Hematopoietic multipotent progenitor cell treated with erythropoietin and hydrocortisone succinate and interleukin-3 and kit ligand, for 4 days (in vitro differentiated cells): Measurements from ENCODE around the gene DMAC2.
"Not testable (repeated sequence)": the region's sequence is repeated elsewhere in the genome, so short reads cannot be mapped to it uniquely, and the experiment has no call there.

Experiments
- DNase-seq: peaks from one replicate; pipeline ENCODE4 v3.0.0-alpha.2; 2015

DMAC2 gene

DNA sequence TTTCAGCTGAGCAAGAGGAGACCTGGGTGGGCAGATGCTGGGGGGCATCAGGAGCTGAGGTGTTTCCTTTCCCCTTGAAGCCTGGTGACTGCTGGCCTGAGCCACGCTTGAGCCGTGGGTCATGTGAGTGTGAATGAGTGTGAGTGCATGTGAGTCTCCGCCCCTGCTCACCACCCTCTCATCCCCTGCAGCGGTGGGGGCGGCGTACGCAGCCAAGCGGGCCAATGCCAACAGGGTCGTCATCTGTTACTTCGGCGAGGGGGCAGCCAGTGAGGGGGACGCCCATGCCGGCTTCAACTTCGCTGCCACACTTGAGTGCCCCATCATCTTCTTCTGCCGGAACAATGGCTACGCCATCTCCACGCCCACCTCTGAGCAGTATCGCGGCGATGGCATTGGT is 17.7 kb downstream of the DMAC2 start:
- no peak for DNase-seq

DNA sequence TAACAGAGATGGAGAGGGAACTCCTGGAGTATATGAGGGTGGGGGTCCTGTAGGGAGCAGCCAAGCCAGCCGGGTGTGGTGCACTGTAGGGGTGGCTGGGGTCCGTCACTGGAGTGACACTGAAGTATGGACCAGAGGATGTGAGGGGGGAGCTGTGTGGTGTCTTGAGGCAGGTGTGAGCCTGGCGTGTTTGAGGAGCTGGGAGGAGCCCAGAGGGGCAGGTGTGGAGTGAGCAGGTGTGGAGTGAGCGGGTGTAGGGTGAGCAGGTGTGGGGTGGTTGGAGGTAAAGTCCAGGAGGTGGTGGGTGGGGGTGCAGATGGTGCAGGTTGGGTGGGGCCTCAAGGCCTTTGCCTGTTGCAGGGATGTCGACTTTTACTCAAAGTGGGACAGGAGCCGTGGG is 18.4 kb downstream of the DMAC2 start:
- no peak for DNase-seq

DNA sequence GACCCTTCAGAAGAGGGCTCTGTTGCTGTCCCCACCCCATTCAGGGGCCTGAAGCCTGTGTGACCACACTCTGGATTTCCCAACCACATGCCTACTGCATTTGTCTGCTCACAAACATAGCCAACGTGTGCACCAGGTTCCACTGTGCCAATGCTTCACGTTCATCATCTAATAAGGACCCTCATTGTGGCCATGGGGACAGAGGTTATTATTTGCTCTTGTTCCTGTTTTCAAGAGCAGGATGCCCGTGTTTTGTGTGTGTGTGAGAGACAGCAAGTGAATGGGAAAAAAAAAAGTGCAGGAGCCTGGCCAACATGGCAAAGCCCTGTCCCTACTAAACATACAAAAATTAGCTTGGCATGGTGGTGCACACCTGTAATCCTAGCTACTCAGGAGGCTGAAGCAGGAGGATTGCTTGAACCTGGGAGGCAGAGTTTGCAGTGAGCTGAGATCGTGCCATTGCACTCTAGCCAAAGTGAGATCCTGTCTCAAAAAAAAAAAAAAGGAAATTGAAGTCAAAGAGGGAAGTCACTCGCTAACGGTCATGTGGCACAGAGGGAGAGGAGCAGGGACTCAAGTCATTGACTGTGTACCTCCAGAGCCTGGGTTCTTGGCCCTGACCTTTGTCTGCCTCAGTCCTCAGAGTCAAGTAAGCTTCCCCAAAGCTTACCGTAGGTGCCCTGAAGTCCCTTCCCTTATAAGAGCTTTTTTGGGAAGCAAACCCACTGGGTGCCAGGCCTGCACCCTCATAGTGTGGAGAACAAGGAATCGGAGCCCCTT is 19.4 kb downstream of the DMAC2 start:
- DNase-seq: peak; percentile 84

DNA sequence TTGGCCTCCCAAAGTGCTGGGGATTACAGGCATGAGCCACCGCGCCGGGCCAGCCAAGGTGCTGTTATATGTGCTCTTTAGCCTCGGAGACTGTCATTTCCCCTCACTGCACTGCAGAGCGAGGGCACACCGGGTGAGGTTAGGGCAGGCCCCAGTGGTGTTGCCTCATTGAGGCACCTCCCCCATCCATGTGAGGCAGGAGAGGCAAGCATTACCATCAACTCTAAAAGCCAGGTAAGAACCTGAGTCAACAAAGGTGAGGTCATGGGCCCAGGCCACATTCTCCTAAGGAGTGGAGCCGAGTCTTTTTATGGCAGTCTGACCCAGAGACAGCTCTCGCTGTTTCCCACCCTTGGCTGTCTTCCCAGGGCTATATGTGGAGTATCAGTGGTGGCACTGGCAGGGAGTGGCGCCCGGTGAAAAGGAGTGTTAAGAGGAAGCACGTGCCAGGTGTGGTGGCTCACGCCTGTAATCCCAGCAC is 23.5 kb downstream of the DMAC2 start:
- no peak for DNase-seq

DNA sequence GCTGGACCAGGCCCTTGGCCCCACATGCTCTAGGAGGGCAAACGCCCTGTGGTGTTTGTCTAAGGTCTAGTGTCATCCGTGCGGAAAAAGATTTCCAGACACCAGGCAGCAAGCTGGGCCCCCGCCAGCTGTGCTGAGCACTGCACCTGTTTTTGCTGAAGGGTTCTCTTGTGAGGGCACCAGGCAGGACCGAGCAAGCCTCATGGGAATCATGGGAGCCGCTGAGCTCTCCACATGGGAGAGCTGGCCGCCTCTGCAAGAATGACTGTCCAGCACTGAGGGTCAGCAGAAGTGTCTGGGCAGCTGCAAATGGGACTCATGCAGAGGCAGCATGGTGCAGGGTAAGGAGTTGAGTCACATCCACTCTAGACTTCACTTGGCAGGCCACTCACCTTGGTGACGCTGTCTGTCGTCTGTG is 24.5 kb downstream of the DMAC2 start:
- DNase-seq: no peak

DNA sequence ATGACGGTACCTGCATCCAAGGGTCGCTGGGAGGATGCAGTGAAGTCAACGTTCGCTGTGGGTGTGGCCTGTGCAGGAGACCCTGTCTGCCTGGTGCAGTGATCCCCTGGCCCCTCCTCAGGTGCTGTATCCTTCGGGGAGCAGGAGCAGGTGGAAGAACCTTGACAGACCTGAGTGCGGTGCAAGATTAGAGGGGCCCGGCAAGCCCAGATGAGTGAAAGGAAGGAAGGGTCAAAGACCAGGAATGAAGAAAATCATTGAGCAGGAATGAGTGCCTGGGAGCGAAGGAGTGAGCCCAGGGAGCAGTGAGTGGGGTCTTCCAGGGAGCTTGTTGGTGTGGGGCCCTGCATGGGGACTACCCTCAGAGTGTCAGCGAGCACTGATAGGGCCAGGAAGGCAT is 25.3 kb downstream of the DMAC2 start:
- no peak for DNase-seq

DNA sequence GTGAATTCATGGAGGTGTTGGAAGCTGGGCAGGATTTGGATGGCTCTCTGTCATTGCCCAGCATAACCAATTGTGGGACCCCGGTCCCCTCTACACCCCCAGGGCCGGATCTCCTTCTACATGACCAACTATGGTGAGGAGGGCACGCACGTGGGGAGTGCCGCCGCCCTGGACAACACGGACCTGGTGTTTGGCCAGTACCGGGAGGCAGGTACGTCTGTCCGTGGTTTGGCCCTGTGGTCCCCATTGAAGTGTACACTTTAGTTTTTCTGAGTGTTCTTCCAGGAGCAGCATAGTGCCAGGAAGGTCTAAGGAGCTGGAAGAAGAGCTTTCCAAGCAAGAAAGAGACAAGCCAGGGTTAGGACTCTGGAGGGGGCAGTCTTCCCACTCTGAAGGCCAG is 25.8 kb downstream of the DMAC2 start:
- DNase-seq: no peak

DNA sequence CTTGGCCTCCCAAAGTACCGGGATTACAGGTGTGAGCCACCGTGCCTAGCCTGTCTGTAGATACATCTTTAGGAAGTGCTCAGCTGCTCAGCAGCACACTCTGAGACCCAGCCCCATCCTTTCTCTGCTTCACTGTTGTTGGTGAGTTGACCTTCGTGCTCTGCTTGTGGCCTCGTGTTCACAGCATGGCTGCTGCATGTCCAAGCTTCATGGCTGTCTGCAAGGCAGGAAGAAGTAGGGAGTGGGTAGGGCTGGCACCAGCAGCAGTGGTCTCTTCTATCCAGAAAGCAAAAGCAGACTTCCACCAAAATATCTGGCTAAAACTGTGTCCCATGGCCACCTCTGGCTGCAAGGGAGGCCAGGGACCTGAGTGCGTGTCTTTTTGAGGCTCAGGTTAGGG is 26.8 kb downstream of the DMAC2 start:
- no peak for DNase-seq

DNA sequence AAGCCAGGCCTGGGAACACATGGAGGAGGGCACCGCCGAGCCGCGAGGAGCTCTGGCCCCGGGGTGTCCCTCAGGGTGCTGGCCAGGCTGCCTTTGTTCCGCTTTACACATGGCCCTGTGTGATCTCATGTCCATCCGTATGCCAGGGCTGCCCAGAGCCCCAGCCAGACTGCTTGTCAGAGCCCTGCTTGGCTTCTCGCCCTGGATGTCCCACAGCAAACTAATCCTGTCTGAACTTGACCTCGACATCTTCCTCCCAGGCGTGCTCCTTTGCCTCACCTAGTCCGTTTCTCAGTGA is 27.8 kb downstream of the DMAC2 start:
- DNase-seq: no peak

DNA sequence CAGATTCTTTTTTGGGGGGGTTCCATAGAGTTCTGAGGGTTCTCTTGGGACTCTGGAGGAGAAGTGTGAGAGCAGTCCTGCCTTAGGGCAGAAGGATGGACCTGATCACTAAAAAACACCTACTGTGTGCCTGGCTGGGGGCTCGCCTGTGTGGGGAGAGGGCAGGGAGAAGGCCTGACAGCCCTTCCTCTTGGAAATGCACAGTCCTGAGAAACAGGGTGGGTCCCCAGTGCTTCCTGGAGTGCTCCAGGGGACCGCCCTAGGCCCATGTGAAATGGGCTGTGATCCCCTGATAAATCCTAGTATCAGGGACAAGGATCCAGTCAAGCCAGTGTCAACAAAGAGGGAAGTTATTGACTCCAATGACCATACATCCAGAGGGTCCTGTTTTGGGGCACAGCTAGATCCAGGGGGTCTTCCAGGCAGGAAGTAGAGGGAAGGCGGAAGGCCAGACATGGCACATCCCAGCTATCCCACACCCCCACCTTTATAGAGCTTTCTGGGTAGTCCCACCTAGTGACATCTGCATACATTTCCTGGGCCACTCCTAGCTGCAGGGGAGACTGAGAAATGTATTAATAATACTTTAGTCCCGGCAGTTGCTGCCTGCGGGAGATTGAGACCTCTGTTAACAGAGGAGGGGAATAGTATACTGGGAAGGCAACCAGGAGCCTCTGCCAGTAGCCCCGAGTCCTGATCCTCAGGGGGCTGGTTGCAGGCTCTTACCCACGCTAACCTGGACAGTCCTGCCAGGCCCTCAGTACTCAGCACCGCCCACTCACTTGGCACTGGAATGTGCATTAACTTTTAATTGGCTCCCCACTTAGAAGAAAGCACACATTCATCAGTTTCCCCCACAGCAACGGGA is 28.4 kb downstream of the DMAC2 start:
- no peak for DNase-seq

DNA sequence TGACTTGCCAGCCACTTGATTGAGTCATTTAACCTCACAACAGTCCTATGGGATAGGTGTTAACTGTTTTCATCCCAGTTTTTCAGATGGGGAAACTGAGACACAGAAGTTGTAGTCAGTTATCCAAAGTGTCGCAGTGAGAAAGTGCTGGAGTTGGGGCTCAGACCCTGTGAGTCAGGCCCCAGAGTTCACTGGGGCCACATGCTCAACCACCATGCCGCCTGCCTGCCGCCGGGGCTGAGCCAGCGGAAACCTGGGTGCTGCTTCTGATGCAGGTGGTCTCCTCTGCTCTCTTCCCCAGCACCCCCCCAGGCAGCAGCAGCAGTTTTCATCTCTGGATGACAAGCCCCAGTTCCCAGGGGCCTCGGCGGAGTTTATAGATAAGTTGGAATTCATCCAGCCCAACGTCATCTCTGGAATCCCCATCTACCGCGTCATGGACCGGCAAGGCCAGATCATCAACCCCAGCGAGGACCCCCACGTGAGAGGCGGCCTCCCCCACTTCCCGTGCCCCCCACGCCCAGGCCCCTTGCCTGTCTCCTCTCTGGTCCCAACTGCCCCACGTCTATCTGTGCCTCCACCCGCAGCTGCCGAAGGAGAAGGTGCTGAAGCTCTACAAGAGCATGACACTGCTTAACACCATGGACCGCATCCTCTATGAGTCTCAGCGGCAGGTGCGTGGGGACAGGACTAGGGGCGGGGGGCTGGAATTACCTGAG is 29.2 kb downstream of the DMAC2 start:
- DNase-seq: no peak

DNA sequence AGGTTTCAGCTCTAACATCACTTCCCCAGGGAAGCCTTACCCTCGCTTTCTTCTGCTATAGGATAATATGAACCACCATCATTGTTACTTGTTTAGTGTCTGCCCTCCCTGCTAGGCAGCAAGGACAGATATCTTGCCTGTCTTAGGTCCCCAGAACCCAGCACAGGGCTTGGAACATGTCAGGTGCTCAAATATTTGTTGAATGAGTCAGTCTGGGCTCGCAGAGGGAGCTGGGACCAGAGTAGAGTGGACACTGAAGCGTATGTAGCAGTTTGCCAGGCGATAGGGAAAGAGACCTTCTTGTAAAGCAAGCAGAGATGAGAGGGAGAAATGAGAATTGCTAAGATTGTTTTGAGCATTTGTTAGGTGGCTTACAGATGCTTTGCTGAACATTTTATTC is 30.4 kb downstream of the DMAC2 start:
- no peak for DNase-seq

DNA sequence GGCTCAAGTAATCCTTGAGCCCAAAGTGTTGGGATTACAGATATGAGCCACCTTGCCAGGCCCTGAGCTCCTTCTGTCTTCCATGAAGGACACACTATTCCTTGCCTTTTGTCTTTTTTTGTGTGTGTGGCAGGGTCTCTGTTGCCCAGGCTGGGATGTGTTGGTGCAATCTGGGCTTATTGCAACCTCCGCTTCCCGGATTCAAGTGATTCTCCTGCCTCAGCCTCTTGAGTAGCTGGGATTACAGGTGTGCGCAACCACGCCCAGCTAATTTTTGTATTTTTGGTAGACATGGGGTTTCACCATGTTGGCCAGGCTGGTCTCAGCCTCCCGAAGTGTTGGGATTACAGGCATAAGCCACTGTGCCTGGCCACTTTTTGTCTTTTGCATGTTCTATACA is 30.9 kb downstream of the DMAC2 start:
- DNase-seq: not testable (repeated sequence)

DNA sequence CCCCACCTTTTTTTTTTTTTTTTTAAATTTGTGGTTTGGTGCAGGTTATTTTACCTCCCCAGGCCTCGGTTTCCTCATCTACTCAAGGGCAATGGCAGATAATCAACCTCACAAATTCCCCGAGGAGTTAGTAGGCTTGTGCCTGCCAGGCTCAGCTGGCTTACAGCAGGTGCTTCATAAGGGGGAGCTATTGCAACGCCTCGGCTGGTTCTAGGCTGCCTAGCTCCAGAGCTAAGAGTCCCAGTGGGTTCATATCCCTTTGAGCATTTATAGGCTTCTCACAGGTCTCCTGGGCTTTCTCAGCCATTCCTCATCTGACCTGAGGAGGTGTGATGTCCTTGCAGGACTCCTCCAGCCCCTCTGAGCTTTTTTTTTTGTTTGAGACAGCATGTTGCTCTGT is 31.5 kb downstream of the DMAC2 start:
- peak; percentile 37 for DNase-seq

DNA sequence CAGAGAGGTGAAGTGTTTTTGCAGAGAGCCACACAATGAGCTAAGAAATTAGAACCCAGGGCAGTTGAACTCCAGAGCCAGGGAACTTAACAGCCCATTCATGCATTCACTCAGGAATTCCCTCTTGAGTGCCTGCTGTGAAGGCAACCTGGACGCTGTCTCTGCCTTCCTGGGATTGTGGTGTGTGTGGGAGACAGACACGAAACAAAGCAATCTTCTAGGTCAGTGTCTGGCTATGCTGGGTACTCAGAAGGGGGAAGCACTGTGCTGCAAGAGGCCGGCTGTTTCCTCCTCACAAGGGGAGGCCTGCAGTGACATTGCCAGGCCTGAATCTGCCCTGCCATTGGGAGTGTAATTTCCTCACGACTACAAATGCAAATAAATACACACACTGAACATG is 32.4 kb downstream of the DMAC2 start:
- DNase-seq: no peak

DNA sequence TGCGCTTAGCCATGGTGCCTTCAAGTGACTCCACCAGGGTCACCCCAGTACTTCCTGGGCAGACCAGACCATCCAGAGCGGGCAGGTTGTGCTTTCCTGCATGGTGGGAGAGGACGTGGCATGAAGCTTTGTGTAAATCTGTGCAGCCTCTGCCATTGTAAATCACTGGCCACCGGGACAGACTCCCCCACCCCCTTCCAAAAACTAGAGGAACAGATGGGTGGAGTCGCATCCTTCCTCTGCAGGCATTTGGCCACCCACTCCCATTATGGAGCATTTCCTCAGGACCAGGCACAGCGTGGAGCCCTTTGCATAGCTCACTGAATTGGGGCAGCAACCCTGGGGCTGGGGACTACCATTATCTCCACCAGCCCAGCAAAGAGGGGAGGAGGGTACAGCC is 33.9 kb downstream of the DMAC2 start:
- DNase-seq: no peak

DNA sequence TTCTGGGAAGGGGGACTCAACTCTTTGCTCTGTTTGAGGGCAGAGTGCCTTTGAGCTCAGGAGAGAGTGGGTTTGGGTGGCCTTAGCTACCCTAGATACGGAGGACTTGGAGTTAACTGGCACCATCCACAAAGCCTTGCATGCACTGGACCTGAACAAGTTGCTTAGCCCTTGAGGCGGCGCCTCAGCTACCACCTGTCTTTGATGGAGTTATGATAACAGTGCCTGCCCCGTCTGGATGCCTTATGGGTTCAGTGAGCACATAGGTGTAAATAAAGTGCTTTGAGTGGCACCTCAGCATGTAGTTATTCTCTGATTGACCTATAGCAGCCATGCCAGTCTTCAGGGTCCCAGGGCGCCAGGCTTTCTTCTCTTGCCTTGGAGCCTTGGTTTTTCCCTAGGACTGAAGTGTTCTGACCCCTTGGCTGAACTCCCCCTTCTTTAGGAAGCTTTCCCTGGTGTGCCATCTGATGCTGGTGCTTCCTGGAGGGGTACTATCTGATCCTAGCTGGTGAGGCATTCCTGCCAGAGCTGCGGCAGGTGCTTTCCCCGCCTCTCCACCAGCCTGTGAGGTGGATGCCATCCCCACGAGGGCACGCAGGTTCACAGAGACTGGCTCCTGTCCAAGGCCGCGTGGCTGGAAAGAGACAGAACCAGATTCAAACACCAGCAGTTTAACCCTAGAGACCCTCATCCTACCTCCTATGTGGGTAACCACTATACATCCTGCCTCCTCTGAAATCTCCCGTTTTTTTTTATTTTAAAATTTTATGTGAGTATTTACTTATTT is 36.3 kb downstream of the DMAC2 start:
- no peak for DNase-seq

DNA sequence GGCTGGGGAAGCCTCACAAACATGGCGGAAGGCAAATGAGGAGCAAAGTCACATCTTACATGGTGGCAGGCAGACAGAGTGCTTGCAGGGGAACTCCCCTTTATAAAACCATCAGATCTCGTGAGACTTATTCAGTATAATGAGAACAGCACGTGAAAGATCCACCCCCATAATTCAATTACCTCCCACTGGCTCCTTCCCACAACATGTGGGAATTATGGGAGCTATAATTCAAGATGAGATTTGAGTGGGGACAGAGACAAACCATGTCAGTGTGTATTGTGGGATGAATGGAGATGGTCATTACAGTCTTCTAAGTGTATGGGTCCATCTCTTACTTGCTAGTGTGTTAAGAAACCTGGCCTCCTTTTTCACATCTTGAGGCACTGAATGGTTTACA is 37.7 kb downstream of the DMAC2 start:
- DNase-seq: no peak

DNA sequence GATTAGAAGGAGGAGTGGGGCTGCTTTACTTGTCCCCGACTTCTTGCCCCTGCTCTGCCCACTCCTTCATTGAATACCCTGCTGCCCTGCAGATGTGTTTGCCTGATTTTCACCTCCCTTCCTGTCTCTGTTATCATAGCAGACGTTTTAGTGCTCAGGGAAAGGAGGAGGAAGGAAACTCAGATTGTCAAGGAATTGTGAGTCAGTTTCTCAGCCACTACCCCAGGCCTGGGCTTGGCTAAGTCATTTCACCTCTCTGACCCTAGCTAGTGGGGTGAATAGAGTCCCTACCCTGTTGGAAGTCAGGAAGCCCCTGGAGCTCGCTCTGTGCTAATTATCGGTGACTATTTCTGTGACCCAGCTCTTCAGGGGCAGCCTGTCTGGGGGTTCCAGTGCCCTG is 38.2 kb downstream of the DMAC2 start:
- DNase-seq: no peak

DNA sequence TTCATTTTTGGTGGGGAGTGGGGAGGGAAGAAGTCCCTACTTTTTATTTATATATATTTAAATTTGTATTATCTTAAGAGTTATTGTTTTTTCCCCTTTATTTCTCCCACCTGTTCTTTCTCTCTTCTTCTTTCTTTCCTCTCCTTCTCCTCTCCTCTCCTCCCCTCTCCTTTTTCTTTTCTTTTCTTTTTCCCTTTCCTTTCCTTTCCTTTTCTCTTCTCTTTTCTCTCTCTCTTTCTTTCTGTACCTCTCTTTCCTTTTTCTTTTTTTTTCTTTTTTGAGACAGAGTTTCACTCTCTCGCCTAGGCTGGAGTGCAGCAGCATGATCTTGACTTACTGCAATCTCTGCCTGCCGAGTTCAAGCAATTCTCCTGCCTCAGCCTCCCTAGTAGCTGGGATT is 40.2 kb downstream of the DMAC2 start:
- no peak for DNase-seq

DNA sequence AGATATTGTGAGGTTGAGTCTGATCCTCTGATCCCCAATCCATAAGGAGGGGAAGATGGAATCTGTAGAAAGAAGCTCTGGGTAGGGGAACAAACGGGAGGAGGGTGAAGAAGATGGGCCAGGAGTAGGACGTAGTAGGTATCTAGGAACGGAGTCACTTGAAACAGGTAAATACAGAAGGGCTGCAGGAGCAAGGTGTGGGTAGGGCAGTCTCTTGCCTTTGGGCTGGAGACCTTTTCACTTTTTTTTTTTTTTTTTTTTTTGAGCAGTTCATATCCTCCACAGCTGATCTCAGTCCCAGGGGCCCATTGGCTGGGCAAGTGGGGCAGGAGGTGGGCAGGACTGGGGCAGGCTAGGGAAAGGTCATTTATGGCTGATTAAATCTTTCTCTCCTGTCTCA is 40.6 kb downstream of the DMAC2 start:
- DNase-seq: no peak

DNA sequence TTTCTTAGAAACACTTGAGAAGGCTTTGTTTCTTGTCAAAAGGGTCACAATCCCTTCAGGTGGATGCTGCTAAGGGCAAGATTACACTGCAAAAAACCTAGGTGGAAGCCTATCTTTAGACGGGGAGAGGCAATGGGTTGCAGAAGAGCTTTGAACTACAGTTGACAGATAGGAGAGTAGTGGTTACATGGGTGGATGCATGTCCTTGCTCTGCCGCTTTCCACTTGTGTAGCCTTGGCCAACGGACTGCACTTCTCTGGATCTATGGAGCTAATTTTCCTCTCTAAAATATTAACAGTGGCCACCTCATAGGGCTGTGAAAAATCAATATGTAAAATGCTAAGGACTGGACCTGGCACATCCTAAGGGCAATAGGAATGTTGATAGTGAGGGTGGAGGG is 41.1 kb downstream of the DMAC2 start:
- peak; percentile 32 for DNase-seq

DNA sequence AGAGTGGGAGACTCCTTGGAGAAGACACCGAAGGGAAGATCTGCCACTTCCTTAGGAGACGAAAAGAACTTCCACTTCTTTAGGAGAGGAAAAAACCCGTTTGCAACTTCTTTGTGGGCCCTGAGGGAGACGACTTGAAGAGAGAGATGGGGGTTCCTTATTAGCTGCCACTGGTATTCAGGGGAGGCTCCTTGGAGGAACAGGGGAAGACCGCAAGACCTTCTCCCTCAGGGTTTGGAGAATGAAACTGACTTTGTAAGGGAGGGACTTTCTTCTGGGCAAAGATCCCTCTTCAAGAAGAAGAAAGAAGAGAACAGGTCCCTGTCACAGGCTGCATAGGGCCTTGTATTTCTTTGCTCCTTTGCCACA is 41.7 kb downstream of the DMAC2 start:
- peak; percentile 32 for DNase-seq
